IMR-90 (cell line): Measurements from ENCODE around the gene CXCL1. TPM values are rescaled to one million over a fixed set of nuclear protein-coding genes. Genes with fewer than 3 reads are reported as not detected.

ENCODE experiments used
- ATAC-seq: fragments of 200-7000 bp; cut with Tn5 transposase; 2 replicates; pipeline ENCODE4 v1.9.1; 2020; ENCODE audit warnings: low read depth, mild to moderate bottlenecking, moderate library complexity
- BruUV-seq: library from RNA; stranded (reverse); fragments of 400-500 nt; replicated peaks from 2 replicates; lab custom pipeline; 2021; lab: Mats Ljungman, UMichigan
- CTCF ChIA-PET: fragments of 300-600 bp; formaldehyde crosslinking; extraction: SDS; loops from one replicate; lab custom pipeline; 2021; ENCODE audit warnings: antibody characterized with exemption; lab: Yijun Ruan, JAX
- POLR2A ChIA-PET: fragments of 300-600 bp; sonication (Branson Sonifier 250); formaldehyde crosslinking; loops from one replicate; lab custom pipeline; 2022; ENCODE audit warnings: antibody characterized with exemption; ENCODE audit not compliant: unreplicated experiment; lab: Charles Lee
- DNase-seq: peaks from one replicate; pipeline ENCODE4 v3.0.0; 2013
- H2AFZ ChIP-seq: replicated peaks from 2 replicates; pipeline ENCODE3; 2013; ENCODE audit warnings: low read length, mild to moderate bottlenecking; ENCODE audit not compliant: poor library complexity
- H2AK5ac ChIP-seq: 2 replicates; pipeline ENCODE4 v1.6.1; 2013; ENCODE audit warnings: low read depth, low read length, inconsistent platforms
- H2AK9ac ChIP-seq: replicated peaks from 2 replicates; pipeline ENCODE3; 2013; ENCODE audit warnings: mild to moderate bottlenecking, low read depth, low read length, moderate library complexity; ENCODE audit not compliant: poor library complexity
- H2BK120ac ChIP-seq: 2 replicates; pipeline ENCODE4 v1.6.1; 2013; ENCODE audit warnings: low read depth, low read length, inconsistent platforms
- H2BK15ac ChIP-seq: 3 replicates; pipeline ENCODE4 v1.6.1; 2013; ENCODE audit warnings: low read depth, low read length, inconsistent platforms
- H2BK20ac ChIP-seq: 2 replicates; pipeline ENCODE4 v1.6.1; 2013; ENCODE audit warnings: low read depth, mild to moderate bottlenecking, inconsistent platforms, low read length, moderate library complexity
- H2BK5ac ChIP-seq: 2 replicates; pipeline ENCODE4 v1.6.1; 2013; ENCODE audit warnings: mild to moderate bottlenecking, low read depth, low read length, inconsistent platforms; ENCODE audit not compliant: poor library complexity, severe bottlenecking
- H3K14ac ChIP-seq: replicated peaks from 2 replicates; pipeline ENCODE4 v1.6.1; 2013; ENCODE audit warnings: low read depth, low read length, inconsistent platforms
- H3K18ac ChIP-seq: 2 replicates; pipeline ENCODE4 v1.6.1; 2013; ENCODE audit warnings: low read depth, low read length, control low read depth
- H3K23ac ChIP-seq: 2 replicates; pipeline ENCODE4 v1.6.1; 2013; ENCODE audit warnings: low read depth, low read length, inconsistent platforms
- H3K27ac ChIP-seq: 2 replicates; pipeline ENCODE4 v1.5.1; 2013; ENCODE audit warnings: mild to moderate bottlenecking, control low read depth, low read length; ENCODE audit not compliant: insufficient read depth
- H3K27me3 ChIP-seq: 2 replicates; pipeline ENCODE4 v1.6.1; 2013; ENCODE audit warnings: low read length; ENCODE audit not compliant: control insufficient read depth, insufficient read depth
- H3K36me3 ChIP-seq: 2 replicates; pipeline ENCODE4 v1.6.1; 2013; ENCODE audit warnings: low read length, mixed read lengths; ENCODE audit not compliant: control insufficient read depth, insufficient read depth
- H3K4ac ChIP-seq: 2 replicates; pipeline ENCODE4 v1.6.1; 2013; ENCODE audit warnings: low read depth, low read length, inconsistent platforms
- H3K4me1 ChIP-seq: 2 replicates; pipeline ENCODE4 v1.6.1; 2013; ENCODE audit warnings: low read length, mixed read lengths; ENCODE audit not compliant: control insufficient read depth, insufficient read depth
- H3K4me2 ChIP-seq: 2 replicates; pipeline ENCODE4 v1.6.1; 2013; ENCODE audit warnings: low read depth, mild to moderate bottlenecking, control low read depth, low read length, moderate library complexity
- H3K4me3 ChIP-seq: 2 replicates; pipeline ENCODE4 v1.5.1; 2013; ENCODE audit warnings: low read depth, mild to moderate bottlenecking, control low read depth, low read length, moderate library complexity; ENCODE audit not compliant: insufficient read depth
- H3K56ac ChIP-seq: 2 replicates; pipeline ENCODE4 v1.6.1; 2013; ENCODE audit warnings: low read length, inconsistent platforms; ENCODE audit not compliant: insufficient read depth; ENCODE audit errors: extremely low read depth
- H3K79me1 ChIP-seq, 2 experiments: 2 replicates each; pipeline ENCODE4 v1.6.1; 2013; ENCODE audit warnings: low read length in 2 of 2, inconsistent platforms in 1 of 2, low read depth in 1 of 2
- H3K9ac ChIP-seq: 2 replicates; pipeline ENCODE4 v1.6.1; 2013; ENCODE audit warnings: low read depth, low read length, control low read depth
- H3K9me1 ChIP-seq: 2 replicates; pipeline ENCODE4 v1.6.1; 2013; ENCODE audit warnings: low read length, inconsistent platforms; ENCODE audit not compliant: insufficient read depth
- H3K9me3 ChIP-seq: 2 replicates; pipeline ENCODE4 v1.6.1; 2013; ENCODE audit warnings: low read length; ENCODE audit not compliant: control insufficient read depth, insufficient read depth
- H4K20me1 ChIP-seq: 2 replicates; pipeline ENCODE4 v1.6.1; 2013; ENCODE audit warnings: low read length, inconsistent platforms; ENCODE audit not compliant: insufficient read depth
- H4K5ac ChIP-seq: 2 replicates; pipeline ENCODE4 v1.6.1; 2013; ENCODE audit warnings: mild to moderate bottlenecking, low read depth, low read length, control low read depth
- H4K8ac ChIP-seq, 2 experiments: 2 replicates each; pipeline ENCODE4 v1.6.1; 2013; ENCODE audit warnings: low read depth in 2 of 2, low read length in 2 of 2, control low read depth in 1 of 2, inconsistent platforms in 1 of 2
- H4K91ac ChIP-seq: 2 replicates; pipeline ENCODE4 v1.6.1; 2013; ENCODE audit warnings: low read depth, low read length, inconsistent platforms; ENCODE audit not compliant: insufficient read depth
- BHLHE40 ChIP-seq: fragments of 150-350 bp; IDR thresholded peaks from 2 replicates; pipeline ENCODE4 v1.6.1; 2016; ENCODE audit warnings: mild to moderate bottlenecking, low read depth, low read length
- CEBPB ChIP-seq: IDR thresholded peaks from 2 replicates; pipeline ENCODE4 v1.6.1; 2012; ENCODE audit warnings: low read depth, low read length, improper control_type of control experiment
- CHD1 ChIP-seq: IDR thresholded peaks from 2 replicates; pipeline ENCODE4 v1.6.1; 2012; ENCODE audit warnings: low read depth, low read length, improper control_type of control experiment
- CTCF ChIP-seq: conservative IDR thresholded peaks from 2 replicates; pipeline ENCODE4 v1.5.1; 2012; ENCODE audit warnings: mild to moderate bottlenecking, low read depth, low read length, improper control_type of control experiment
- ELK1 ChIP-seq: fragments of 150-350 bp; IDR thresholded peaks from 2 replicates; pipeline ENCODE4 v1.6.1; 2016; ENCODE audit warnings: low read depth, mild to moderate bottlenecking, low read length, moderate library complexity, borderline replicate concordance
- FOS ChIP-seq: fragments of 150-350 bp; IDR thresholded peaks from 2 replicates; pipeline ENCODE4 v1.6.1; 2016; ENCODE audit warnings: low read depth, low read length
- MAFK ChIP-seq: IDR thresholded peaks from 2 replicates; pipeline ENCODE4 v1.6.1; 2012; ENCODE audit warnings: low read depth, low read length, improper control_type of control experiment
- MAZ ChIP-seq: IDR thresholded peaks from 2 replicates; pipeline ENCODE4 v1.6.1; 2012; ENCODE audit warnings: low read depth, mild to moderate bottlenecking, low read length, improper control_type of control experiment, moderate library complexity, borderline replicate concordance
- MXI1 ChIP-seq: IDR thresholded peaks from 2 replicates; pipeline ENCODE4 v1.6.1; 2012; ENCODE audit warnings: low read depth, mild to moderate bottlenecking, low read length, moderate library complexity, borderline replicate concordance
- NFE2L2 ChIP-seq: fragments of 150-350 bp; IDR thresholded peaks from 2 replicates; pipeline ENCODE4 v1.6.1; 2016; ENCODE audit warnings: low read depth, mild to moderate bottlenecking, low read length
- POLR2A ChIP-seq: IDR thresholded peaks from 2 replicates; pipeline ENCODE4 v1.6.1; 2012; ENCODE audit warnings: mild to moderate bottlenecking, low read depth, low read length
- RAD21 ChIP-seq: IDR thresholded peaks from 2 replicates; pipeline ENCODE4 v1.6.1; 2012; ENCODE audit warnings: low read length, improper control_type of control experiment
- RCOR1 ChIP-seq: IDR thresholded peaks from 2 replicates; pipeline ENCODE4 v1.6.1; 2012; ENCODE audit warnings: mild to moderate bottlenecking, low read length, improper control_type of control experiment; ENCODE audit not compliant: insufficient replicate concordance
- RFX5 ChIP-seq: IDR thresholded peaks from 2 replicates; pipeline ENCODE4 v1.8.0; 2012; ENCODE audit warnings: low read depth, mild to moderate bottlenecking, low read length, moderate library complexity
- SMC3 ChIP-seq: fragments of 150-350 bp; IDR thresholded peaks from 2 replicates; pipeline ENCODE4 v1.6.1; 2016; ENCODE audit warnings: low read depth, mild to moderate bottlenecking, antibody characterized with exemption, low read length, moderate library complexity
- USF2 ChIP-seq: fragments of 150-350 bp; IDR thresholded peaks from 2 replicates; pipeline ENCODE4 v1.6.1; 2017; ENCODE audit warnings: mild to moderate bottlenecking, antibody characterized with exemption, low read length, low read depth
- WGBS, 2 experiments: methylation state at CpG; one replicate each; pipeline versions ENCODE4 v1.1.5 to v1.1.7; 2013; ENCODE audit warnings: missing lambda C conversion rate in 2 of 2; ENCODE audit not compliant: insufficient read length in 1 of 2; ENCODE audit errors: extremely low coverage in 2 of 2; 5-methylcytosine and 5-hydroxymethylcytosine counted together
- dilution Hi-C: fragments of 300-500 bp; cut with HindIII; formaldehyde crosslinking; loops from one replicate; pipeline ENCODE4 v1.14.3; 2018; ENCODE audit warnings: low sequenced_read_pairs; ENCODE audit not compliant: unreplicated experiment
- in situ Hi-C: fragments of 300-500 bp; cut with MboI; formaldehyde crosslinking; loops from 3 replicates; pipeline ENCODE4 v1.14.3; 2019; ENCODE audit warnings: low sequenced_read_pairs, inconsistent platforms, mixed read lengths
- intact Hi-C: fragments of 100-400 bp; cut with micrococcal nuclease; formaldehyde crosslinking; loops from 2 replicates; pipeline ENCODE4 v1.10.0; 2022
- polyA plus RNA-seq, 3 experiments: library from polyadenylated mRNA; depleted of rRNA; stranded (reverse); fragments of >200 nt; gene quantifications; 2 replicates each; pipeline ENCODE4 v1.2.3, GENCODE V29; 2012; ENCODE audit warnings: low replicate concordance in 1 of 3
- total RNA-seq: library from RNA; depleted of rRNA; stranded (reverse); fragments of >200 nt; gene quantifications from 2 replicates; pipeline ENCODE4 v1.2.3, GENCODE V29; 2012

The CXCL1 gene
- total and polyA plus RNA-seq, 2 of the 4 experiments (the other 2 are of a cell fraction): 2.0 TPM; not detected in 1

- ChIA-PET CTCF (no interaction called here), POLR2A (no interaction called here)
- Histone ChIP-seq H2AK9ac (no peak overlapping the region), H4K8ac (no peak overlapping the region), H3K27ac (no peak overlapping the region), H2AFZ (no peak overlapping the region), H3K4ac (no peak overlapping the region), H2BK20ac (no peak overlapping the region), H3K4me2 (no peak overlapping the region), H3K4me1 (peaks cover 12% of the 10 kb centered on the region), H3K27me3 (peaks cover 34% of the 10 kb centered on the region), H3K14ac (no peak overlapping the region), H2BK120ac (no peak overlapping the region), H4K5ac (no peak overlapping the region), H4K20me1 (no peaks in the 10 kb centered on the region), H2BK15ac (no peak overlapping the region), H4K91ac (no peak overlapping the region), H3K56ac (no peak overlapping the region), H3K79me1 (no peaks in the 10 kb centered on the region), H3K4me3 (no peak overlapping the region), H3K36me3 (no peaks in the 10 kb centered on the region), H3K9ac (no peak overlapping the region), H3K9me3 (no peaks in the 10 kb centered on the region), H2BK5ac (no peak overlapping the region), H3K18ac (no peak overlapping the region), H2AK5ac (no peak overlapping the region), H3K9me1 (peaks cover 2% of the 10 kb centered on the region), H3K23ac (no peak overlapping the region)
- dilution Hi-C loops (no loop called here), in situ Hi-C loops (no loop called here), intact Hi-C loops (loop anchor here (10.0 kb wide), 2 partner anchors 170 to 270 kb away; partner anchors contain the start of gene CXCL3)
- no TSS peak for BruUV-seq
- ATAC-seq (no peak), DNase-seq (no peak)
- WGBS, 2 experiments: no CpG with 5 or more reads among the region's 8 CpGs
- no peak for TF ChIP-seq CEBPB
- no peak for TF ChIP-seq USF2
- TF ChIP-seq MAZ: no peak
- no peak for TF ChIP-seq POLR2A
- no peak for TF ChIP-seq ELK1
- no peak for TF ChIP-seq RCOR1
- no peak for TF ChIP-seq MAFK
- TF ChIP-seq NFE2L2: no peak
- no peak for TF ChIP-seq SMC3
- no peak for TF ChIP-seq FOS
- TF ChIP-seq BHLHE40: no peak
- no peak for TF ChIP-seq RFX5
- no peak for TF ChIP-seq MXI1
- no peak for TF ChIP-seq RAD21
- no peak for TF ChIP-seq CHD1
- TF ChIP-seq CTCF: no peak
These were observed 4.2 kb upstream of the CXCL1 start for GRCh38 chr4:73864961-73865360.
